ENCODE measurements around the gene HTR4. TPM values are rescaled to one million over a fixed set of nuclear protein-coding genes. Genes with fewer than 3 reads are reported as not detected.

The HTR4 gene
- total RNA-seq, 6 experiments from 2014 or later: not detected

GRCh38 chr5:148663509-148663908 is 9.2 kb upstream of the HTR4 start:
- Mint-ChIP-seq H3K4me1 (ENCODE audit: low read depth) (no peaks in the 10 kb centered on the region), H3K27ac (no peak overlapping the region), H3K9me3 (no peaks in the 10 kb centered on the region), H3K4me3 (no peak overlapping the region), H3K36me3 (ENCODE audit: low read depth) (no peaks in the 10 kb centered on the region), H3K27me3 (ENCODE audit: insufficient read depth) (peaks cover 8% of the 10 kb centered on the region)
- no peak for TF ChIP-seq CTCF (IDR thresholded peaks at IDR 0.05)
- no peak for DNase-seq

- no peak for DNase-seq
- Mint-ChIP-seq H3K4me3 (no peak overlapping the region), H3K4me1 (ENCODE audit: low read depth) (no peaks in the 10 kb centered on the region), H3K27ac (no peak overlapping the region), H3K27me3 (ENCODE audit: insufficient read depth) (peaks cover 14% of the 10 kb centered on the region), H3K9me3 (no peaks in the 10 kb centered on the region), H3K36me3 (ENCODE audit: low read depth) (no peaks in the 10 kb centered on the region)
- TF ChIP-seq CTCF (IDR thresholded peaks at IDR 0.05): no peak
These were observed 6.0 kb upstream of the HTR4 start for GRCh38 chr5:148660346-148660660.

GRCh38 chr5:148659641-148660345 is 5.5 kb upstream of the HTR4 start:
- H3K27ac Mint-ChIP-seq: no peak overlapping the region
- no peak for DNase-seq
- peaks cover 15% of the 10 kb centered on the region for H3K27me3 Mint-ChIP-seq (ENCODE audit: insufficient read depth)
- no peaks in the 10 kb centered on the region for H3K36me3 Mint-ChIP-seq (ENCODE audit: low read depth)
- no peaks in the 10 kb centered on the region for H3K4me1 Mint-ChIP-seq (ENCODE audit: low read depth)
- TF ChIP-seq CTCF (IDR thresholded peaks at IDR 0.05): no peak
- no peaks in the 10 kb centered on the region for H3K9me3 Mint-ChIP-seq
- H3K4me3 Mint-ChIP-seq: no peak overlapping the region

GRCh38 chr5:148653291-148653835 is 964 bp downstream of the HTR4 start:
- Mint-ChIP-seq H3K9me3 (no peaks in the 10 kb centered on the region), H3K27ac (no peak overlapping the region), H3K27me3 (ENCODE audit: insufficient read depth) (peaks cover 7% of the 10 kb centered on the region), H3K36me3 (ENCODE audit: low read depth) (no peaks in the 10 kb centered on the region), H3K4me1 (ENCODE audit: low read depth) (no peaks in the 10 kb centered on the region), H3K4me3 (no peak overlapping the region)
- DNase-seq: no peak
- no peak for TF ChIP-seq CTCF (IDR thresholded peaks at IDR 0.05)

- no peaks in the 10 kb centered on the region for H3K9me3 Mint-ChIP-seq
- TF ChIP-seq CTCF (IDR thresholded peaks at IDR 0.05): no peak
- H3K4me3 Mint-ChIP-seq: no peak overlapping the region
- no peaks in the 10 kb centered on the region for H3K36me3 Mint-ChIP-seq (ENCODE audit: low read depth)
- no peak for DNase-seq
- H3K27ac Mint-ChIP-seq: no peak overlapping the region
- no peaks in the 10 kb centered on the region for H3K4me1 Mint-ChIP-seq (ENCODE audit: low read depth)
- peaks cover 4% of the 10 kb centered on the region for H3K27me3 Mint-ChIP-seq (ENCODE audit: insufficient read depth)
These were observed 2.8 kb downstream of the HTR4 start for GRCh38 chr5:148651528-148651927.
